Keratinocyte (primary cell): ENCODE results near the gene MAP4K2. TPM values are rescaled to one million over a fixed set of nuclear protein-coding genes. Genes with fewer than 3 reads are reported as not detected.

ENCODE experiments used
- DNase-seq: peaks from one replicate; pipeline ENCODE4 v3.0.0-alpha.2; 2011; ENCODE audit warnings: low read depth, missing footprints, low spot score
- FAIRE-seq: peaks from 2 replicates; lab custom pipeline; 2011; peaks lifted over from hg19 to GRCh38; lab: Jason Lieb, UNC
- H2AFZ ChIP-seq: 2 replicates; pipeline ENCODE4 v1.6.0; 2012; ENCODE audit warnings: low read length, control low read depth, inconsistent platforms; ENCODE audit not compliant: control insufficient read depth
- H3K27ac ChIP-seq: 2 replicates; pipeline ENCODE4 v1.5.1; 2011; ENCODE audit warnings: low read length; ENCODE audit not compliant: control insufficient read depth, insufficient read depth
- H3K27me3 ChIP-seq: 3 replicates; pipeline ENCODE4 v1.6.0; 2011; ENCODE audit warnings: low read length; ENCODE audit not compliant: control insufficient read depth, insufficient read depth; ENCODE audit errors: extremely low read depth
- H3K36me3 ChIP-seq, 2 experiments: 2 replicates in 1 of 2; 3 replicates in 1 of 2; pipeline ENCODE4 v1.5.1; 2011; ENCODE audit warnings: low read length in 2 of 2, mild to moderate bottlenecking in 1 of 2; ENCODE audit not compliant: control insufficient read depth in 2 of 2, insufficient read depth in 2 of 2; ENCODE audit errors: extremely low read depth in 1 of 2
- H3K4me1 ChIP-seq: 3 replicates; pipeline ENCODE4 v1.5.1; 2011; ENCODE audit warnings: low read length; ENCODE audit not compliant: control insufficient read depth, insufficient read depth; ENCODE audit errors: extremely low read depth
- H3K4me2 ChIP-seq: 3 replicates; pipeline ENCODE4 v1.6.0; 2011; ENCODE audit warnings: low read depth, low read length; ENCODE audit not compliant: control insufficient read depth, insufficient read depth; ENCODE audit errors: extremely low read depth
- H3K4me3 ChIP-seq, 3 experiments: fragments of 200-600 bp in 1 of 3; sonication (generic) in 1 of 3; 2 replicates in 2 of 3; 3 replicates in 1 of 3; pipeline ENCODE4 v1.5.1; 2011 to 2016; ENCODE audit warnings: low read length in 3 of 3, mild to moderate bottlenecking in 3 of 3, control low read depth in 2 of 3, inconsistent platforms in 1 of 3, low read depth in 1 of 3, mixed read lengths in 1 of 3, mixed run types in 1 of 3, moderate library complexity in 1 of 3; ENCODE audit not compliant: control insufficient read depth in 2 of 3, insufficient read depth in 2 of 3; ENCODE audit errors: extremely low read depth in 1 of 3
- H3K79me2 ChIP-seq: 2 replicates; pipeline ENCODE4 v1.6.0; 2012; ENCODE audit warnings: low read length; ENCODE audit not compliant: control insufficient read depth, insufficient read depth
- H3K9ac ChIP-seq: 3 replicates; pipeline ENCODE4 v1.6.0; 2011; ENCODE audit warnings: low read length; ENCODE audit not compliant: control insufficient read depth, insufficient read depth; ENCODE audit errors: extremely low read depth
- H3K9me1 ChIP-seq: 3 replicates; pipeline ENCODE4 v1.6.0; 2011; ENCODE audit warnings: low read length; ENCODE audit not compliant: control insufficient read depth, insufficient read depth; ENCODE audit errors: extremely low read depth
- H3K9me3 ChIP-seq: 2 replicates; pipeline ENCODE4 v1.5.1; 2012; ENCODE audit warnings: low read depth, low read length; ENCODE audit not compliant: control insufficient read depth
- H4K20me1 ChIP-seq: 3 replicates; pipeline ENCODE4 v1.6.0; 2011; ENCODE audit warnings: low read length; ENCODE audit not compliant: control insufficient read depth, insufficient read depth; ENCODE audit errors: extremely low read depth
- EZH2 ChIP-seq: IDR thresholded peaks from one replicate; pipeline ENCODE4 v1.6.1; 2012; ENCODE audit warnings: inconsistent platforms, mild to moderate bottlenecking, low read length, moderate library complexity
- dilution Hi-C: fragments of 300-500 bp; cut with MboI; formaldehyde crosslinking; loops from one replicate; pipeline ENCODE4 v1.7.0; 2020; ENCODE audit warnings: low sequenced_read_pairs; ENCODE audit not compliant: extremely low pct_ligation_motif_present
- polyA plus RNA-seq, 5 experiments: library from polyadenylated mRNA; depleted of rRNA in 3 of 5; stranded (reverse) in 3 of 5; stranded (forward) in 1 of 5; unstranded in 1 of 5; fragments of >200 nt; gene quantifications; 1 replicate in 1 of 5; 2 replicates in 3 of 5; 3 replicates in 1 of 5; pipeline versions ENCODE4 v1.2.1 to v1.2.3, GENCODE V29; 2011 to 2012; ENCODE audit warnings: missing spikeins in 2 of 5, low read depth in 1 of 5, low replicate concordance in 1 of 5
- TF ChIP-seq, protein P1 (sequence below), 3 experiments: IDR thresholded peaks in 1 of 3; conservative IDR thresholded peaks in 1 of 3; optimal IDR thresholded peaks in 1 of 3; 2 replicates in 2 of 3; 3 replicates in 1 of 3; pipeline versions ENCODE3 to v1.5.1; 2011; ENCODE audit warnings: low read length in 3 of 3, mild to moderate bottlenecking in 3 of 3, moderate library complexity in 2 of 3, control low read depth in 1 of 3, inconsistent platforms in 1 of 3; ENCODE audit not compliant: insufficient read depth in 2 of 3; ENCODE audit errors: extremely low read depth in 1 of 3

MAP4K2 gene
- polyA plus RNA-seq, 1 donor (not counting 4 experiments of a cell fraction or from before 2014, with no cell fraction given): 6.7 TPM

DNA sequence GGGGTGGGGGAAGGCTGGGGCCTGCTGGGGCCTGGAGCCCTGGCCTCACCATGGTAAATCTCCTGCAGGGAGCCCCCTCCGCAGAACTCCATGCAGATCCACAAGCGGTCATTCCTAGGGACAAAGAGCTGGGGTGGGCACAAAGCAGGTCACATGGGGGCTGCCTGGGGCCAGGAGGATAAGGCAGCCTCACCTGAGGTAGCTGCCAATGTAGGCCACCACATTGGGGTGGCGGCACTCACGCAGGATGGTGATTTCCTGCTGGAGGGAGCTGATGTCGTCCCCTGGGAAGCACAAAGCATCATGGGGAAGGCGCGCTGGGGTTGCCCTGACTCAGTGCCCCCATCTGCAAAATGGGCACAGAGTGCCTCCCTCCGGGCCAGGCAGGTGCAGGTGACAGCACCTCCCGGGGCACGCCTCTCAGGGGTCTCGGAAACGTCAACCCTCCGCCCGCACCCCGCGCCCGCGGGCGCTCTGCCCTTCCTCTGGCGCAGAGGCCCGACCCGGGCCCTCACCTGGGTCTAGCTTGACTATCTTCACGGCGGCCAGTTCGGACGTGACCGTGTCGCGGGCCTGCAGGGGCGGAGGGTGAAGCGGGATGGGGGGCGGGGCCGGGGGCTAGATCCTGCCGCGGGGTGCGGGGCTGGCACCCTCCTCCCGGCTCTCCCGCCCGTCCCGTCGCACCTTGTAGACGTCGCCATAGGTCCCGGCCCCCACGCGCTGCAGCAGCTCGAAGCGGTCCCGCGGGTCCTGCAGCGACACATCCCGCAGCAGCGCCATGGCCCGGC is 450 bp downstream of the MAP4K2 start:
- H3K4me1 ChIP-seq: peaks cover 14% of the 10 kb centered on the region
- no peak for TF ChIP-seq EZH2
- TF ChIP-seq, protein P1, sequence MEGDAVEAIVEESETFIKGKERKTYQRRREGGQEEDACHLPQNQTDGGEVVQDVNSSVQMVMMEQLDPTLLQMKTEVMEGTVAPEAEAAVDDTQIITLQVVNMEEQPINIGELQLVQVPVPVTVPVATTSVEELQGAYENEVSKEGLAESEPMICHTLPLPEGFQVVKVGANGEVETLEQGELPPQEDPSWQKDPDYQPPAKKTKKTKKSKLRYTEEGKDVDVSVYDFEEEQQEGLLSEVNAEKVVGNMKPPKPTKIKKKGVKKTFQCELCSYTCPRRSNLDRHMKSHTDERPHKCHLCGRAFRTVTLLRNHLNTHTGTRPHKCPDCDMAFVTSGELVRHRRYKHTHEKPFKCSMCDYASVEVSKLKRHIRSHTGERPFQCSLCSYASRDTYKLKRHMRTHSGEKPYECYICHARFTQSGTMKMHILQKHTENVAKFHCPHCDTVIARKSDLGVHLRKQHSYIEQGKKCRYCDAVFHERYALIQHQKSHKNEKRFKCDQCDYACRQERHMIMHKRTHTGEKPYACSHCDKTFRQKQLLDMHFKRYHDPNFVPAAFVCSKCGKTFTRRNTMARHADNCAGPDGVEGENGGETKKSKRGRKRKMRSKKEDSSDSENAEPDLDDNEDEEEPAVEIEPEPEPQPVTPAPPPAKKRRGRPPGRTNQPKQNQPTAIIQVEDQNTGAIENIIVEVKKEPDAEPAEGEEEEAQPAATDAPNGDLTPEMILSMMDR (optimal IDR thresholded peaks at IDR 0.05 in 1 of 3, IDR thresholded peaks at IDR 0.05 in 1 of 3, conservative IDR thresholded peaks at IDR 0.05 in 1 of 3; ENCODE audit: extremely low read depth in 1 of 3, insufficient read depth in 2 of 3, low read length in 3 of 3): no peak
- FAIRE-seq (no peak), DNase-seq (no peak)
- H3K4me2 ChIP-seq: peak overlapping the region; percentile 51
- H3K9ac ChIP-seq: peak overlapping the region; percentile 33
- H2AFZ ChIP-seq: no peak overlapping the region
- H3K27ac ChIP-seq: no peak overlapping the region
- no peaks in the 10 kb centered on the region for H3K9me3 ChIP-seq
- H3K27me3 ChIP-seq: no peaks in the 10 kb centered on the region
- H3K79me2 ChIP-seq: no peaks in the 10 kb centered on the region
- no peaks in the 10 kb centered on the region for H4K20me1 ChIP-seq
- dilution Hi-C loops: no loop called here
- H3K36me3 ChIP-seq: peaks cover 11 to 22% of the 10 kb centered on the region in 2 experiments
- H3K4me3 ChIP-seq: peak overlapping the region; percentile 48 to 57 (median 51)
- H3K9me1 ChIP-seq: no peaks in the 10 kb centered on the region

DNA sequence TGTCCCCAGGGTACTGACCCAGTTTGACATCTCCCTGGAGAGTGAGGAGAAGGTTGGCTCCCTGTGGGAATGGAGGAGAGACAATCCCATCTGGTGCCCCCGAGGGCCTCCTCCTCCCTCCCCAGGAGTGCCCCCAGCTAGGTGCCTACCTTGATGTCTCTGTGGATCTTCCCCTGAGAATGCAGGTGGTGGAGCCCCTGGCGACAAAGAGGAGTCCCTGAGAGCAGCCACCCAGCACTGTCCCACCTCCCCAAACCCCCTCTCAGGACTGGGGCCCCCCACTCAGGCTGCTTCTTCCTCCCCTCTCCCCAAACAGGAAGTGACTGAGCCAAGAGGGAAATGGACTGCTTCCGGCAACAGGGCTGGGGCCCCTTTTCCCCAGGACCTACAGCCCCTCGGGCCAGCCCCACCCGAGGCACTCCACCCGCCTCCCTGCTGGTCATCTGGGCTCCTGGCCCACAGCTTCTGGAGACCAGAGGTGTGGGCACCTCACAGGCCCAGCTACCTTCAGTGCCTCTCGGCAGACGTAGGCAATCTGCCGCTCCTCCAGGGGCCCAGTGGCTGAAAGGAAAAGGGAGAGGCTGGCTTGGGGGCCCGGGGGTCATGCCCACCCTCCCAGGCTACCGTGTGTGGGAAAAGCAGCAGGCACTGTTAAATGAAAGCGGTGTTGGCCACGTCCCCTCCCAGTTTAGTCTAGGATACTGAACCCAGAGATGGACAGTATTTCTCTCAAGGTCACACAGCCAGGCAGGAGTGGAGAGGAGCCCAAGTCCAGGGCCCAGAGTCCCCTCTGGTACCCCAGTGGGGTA is 1.2 kb downstream of the MAP4K2 start:
- peaks cover 14% of the 10 kb centered on the region for H3K4me1 ChIP-seq
- H4K20me1 ChIP-seq: no peaks in the 10 kb centered on the region
- no peak overlapping the region for H3K4me3 ChIP-seq
- FAIRE-seq: no peak
- no peak overlapping the region for H2AFZ ChIP-seq
- H3K27me3 ChIP-seq: no peaks in the 10 kb centered on the region
- no peaks in the 10 kb centered on the region for H3K79me2 ChIP-seq
- no peaks in the 10 kb centered on the region for H3K9me3 ChIP-seq
- H3K27ac ChIP-seq: no peak overlapping the region
- no peak for DNase-seq
- no peak overlapping the region for H3K4me2 ChIP-seq
- dilution Hi-C loops: no loop called here
- H3K9ac ChIP-seq: no peak overlapping the region
- peaks cover 8 to 17% of the 10 kb centered on the region in 2 experiments for H3K36me3 ChIP-seq
- TF ChIP-seq, protein P1 (optimal IDR thresholded peaks at IDR 0.05 in 1 of 3, IDR thresholded peaks at IDR 0.05 in 1 of 3, conservative IDR thresholded peaks at IDR 0.05 in 1 of 3; ENCODE audit: extremely low read depth in 1 of 3, insufficient read depth in 2 of 3, low read length in 3 of 3): no peak
- no peak for TF ChIP-seq EZH2
- no peaks in the 10 kb centered on the region for H3K9me1 ChIP-seq
